Germinal center (tissue), 1 donor: Measurements from ENCODE around the gene IL26.
"Not testable (repeated sequence)": the region's sequence is repeated elsewhere in the genome, so short reads cannot be mapped to it uniquely, and the experiment has no call there.

Experiments used
- DNase-seq: peaks from one replicate; pipeline ENCODE4 v3.0.0; 2012; ENCODE audit warnings: mixed read lengths, low spot score

The IL26 gene

DNA sequence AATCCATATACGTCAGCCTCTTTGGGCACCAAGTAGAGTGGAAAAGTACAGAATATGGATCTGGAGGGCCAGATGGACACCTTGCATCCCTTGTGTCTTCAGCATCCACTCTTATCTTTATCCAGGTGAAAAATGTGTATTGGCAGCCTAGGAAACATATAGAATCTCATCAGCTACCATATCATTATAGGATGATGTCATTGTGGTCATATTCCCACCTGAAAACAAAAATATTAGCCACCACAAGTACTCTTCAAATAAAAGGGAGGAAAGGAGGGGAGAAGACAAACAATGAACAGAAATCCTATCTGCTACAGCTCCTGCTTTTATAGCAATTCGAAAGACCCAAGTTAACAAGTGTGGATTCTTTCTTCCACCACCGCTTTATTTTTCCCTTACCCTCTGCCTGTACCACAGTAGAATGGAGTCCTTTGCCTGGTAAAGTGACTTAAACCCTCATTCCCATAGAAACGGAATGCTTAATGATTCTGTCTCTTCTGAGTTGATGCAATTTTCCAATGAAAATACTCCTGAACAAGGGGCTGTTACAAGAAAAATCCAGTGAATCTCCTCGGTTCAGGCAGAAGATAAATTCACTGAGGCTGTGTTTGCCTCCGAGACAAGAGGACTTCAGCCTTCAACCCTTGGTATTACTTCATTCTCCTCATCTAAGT, 13.8 kb upstream of the IL26 start:
- no peak for DNase-seq

DNA sequence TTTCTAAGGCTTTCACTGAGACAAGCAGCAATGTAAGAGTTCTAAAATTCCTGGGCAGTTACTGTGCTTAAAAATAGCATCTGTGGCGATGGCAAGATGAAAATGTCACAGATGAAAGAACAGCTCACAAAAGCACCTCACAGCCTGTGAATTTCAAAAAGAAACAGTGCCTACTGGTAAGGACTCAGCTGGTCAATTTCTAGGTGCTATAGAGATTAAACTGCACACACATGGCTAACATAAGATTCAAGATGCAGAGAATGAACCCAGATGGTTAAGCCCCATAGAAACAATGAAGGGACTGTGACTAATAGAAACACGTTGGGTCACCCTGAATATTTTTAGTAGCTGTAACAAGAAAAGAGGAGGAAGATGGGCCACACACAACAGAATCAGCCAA, 12.0 kb upstream of the IL26 start:
- DNase-seq: no peak

DNA sequence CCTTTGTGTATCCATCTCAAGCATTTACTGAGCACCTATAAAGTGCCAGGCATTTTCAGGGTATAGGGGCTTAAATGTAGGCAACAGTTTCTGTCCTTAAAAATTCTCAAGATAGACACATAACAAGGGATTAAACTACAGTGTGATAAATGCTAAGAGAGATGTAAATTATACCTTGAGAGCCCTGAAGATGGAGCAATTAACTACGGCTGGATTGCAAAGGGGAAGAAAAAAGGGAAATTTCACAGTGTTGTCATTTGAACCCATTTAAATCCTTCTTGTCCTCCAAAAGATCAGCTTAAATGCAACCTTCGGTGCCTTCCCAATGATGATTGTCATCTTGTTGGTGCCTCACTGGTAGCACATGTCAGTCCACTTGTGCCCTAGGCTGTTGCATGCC, 11.5 kb upstream of the IL26 start:
- no peak for DNase-seq

DNA sequence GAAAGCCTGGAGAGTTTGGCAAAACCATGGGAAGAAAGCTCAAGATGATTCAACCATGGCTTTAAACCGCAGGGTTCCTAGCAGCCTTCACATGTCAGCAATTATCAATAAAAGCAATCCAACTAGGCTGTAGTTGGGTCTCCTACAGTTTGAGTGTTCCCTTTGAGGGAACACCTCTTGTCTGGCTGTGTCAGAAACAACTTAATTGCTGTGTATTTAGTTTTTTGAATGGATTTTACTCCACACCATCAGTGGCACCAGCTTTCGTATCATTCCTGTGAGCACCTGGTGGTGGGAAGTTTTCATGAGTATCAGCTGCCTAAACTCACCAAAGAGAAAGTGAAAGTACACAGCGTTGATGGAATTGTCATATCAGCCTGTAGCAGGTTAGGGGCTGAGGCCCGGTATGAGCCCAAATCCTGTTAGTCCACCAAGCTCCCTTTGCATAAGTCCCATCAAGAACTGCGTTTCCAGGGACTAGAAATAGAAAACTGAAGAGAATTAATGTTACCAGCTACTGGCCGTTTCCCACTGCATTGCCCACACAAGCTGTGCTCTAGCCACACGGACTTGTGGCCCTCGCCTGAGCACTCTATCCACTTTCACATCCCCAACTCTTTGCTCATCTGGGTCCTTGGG, 10.9 kb upstream of the IL26 start:
- peak; percentile 51 for DNase-seq

DNA sequence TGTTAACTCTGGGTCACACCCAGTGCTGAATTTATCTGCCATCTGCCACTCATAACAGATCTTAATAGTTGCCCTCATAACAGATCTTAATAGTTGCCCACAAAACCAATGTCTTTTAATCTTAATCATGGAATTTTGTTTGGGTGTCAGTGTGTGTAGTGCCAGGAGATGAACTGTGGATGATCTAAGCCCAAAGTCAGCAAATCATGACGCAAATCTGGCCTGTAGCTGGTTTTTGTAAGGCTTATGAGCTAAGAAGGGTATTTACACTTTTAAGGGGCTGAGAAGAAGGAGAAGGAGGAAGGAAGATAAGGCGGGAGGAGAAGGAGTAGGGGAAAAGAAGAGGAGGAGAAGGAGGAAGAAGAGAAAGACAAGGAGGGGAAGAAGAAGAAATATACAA, 10.0 kb upstream of the IL26 start:
- DNase-seq: no peak

DNA sequence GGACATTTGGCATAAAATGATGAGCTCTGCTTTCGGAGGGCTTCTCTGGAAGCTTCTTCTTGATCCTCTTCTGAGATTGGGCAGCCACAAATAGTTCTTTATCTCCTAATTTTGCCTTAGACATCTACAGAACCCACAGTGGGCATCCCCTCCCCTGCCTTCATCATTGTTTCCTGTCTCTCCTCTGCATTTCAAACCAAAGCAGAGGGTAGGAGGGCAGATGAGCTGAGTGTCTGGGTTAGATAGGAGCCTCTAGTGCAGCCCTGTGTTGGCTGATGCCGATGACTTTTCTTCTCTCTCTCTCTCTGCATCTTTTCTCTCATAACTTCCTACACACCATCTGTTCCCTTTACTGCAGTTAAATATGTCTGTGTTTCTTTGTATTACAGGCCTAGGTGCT, 8.5 kb upstream of the IL26 start:
- DNase-seq: no peak

DNA sequence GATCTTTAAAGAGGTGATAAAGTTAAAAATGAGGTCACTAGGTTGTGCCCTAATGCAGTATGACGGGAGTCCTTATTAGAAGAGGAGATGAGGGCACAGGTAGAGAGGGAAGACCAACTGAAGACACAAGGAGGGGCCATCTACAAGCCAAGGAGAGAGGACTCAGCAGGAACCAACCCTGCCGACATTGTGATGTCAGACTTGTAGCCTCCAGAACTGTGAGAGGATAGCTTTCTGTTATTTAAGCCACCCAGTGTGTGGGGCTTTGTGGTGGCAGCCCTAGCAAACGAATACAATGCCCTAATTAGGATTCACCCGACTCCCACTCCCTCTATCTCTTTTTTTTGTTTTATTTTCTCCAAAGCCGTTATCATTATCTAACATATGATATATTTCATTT, 7.9 kb upstream of the IL26 start:
- DNase-seq: no peak

DNA sequence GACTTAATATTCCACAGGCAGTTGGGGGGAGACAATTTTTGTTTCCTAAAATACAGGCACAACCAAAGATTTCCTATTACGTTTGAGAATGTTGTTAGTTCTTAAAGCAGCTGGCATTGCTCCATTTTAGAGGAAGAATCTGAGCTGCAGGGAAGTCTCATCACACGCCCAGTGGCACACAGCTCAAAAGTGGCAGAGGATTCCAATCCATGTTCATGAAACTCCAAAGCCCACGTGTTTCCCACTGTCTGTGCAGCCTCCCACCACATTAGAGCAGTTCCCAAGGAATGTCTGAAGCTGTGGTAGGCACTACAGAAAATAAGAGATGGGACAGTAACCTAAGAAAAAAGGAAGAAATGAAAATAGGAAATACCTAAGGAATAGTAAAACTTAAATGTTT, 6.1 kb upstream of the IL26 start:
- DNase-seq: no peak

DNA sequence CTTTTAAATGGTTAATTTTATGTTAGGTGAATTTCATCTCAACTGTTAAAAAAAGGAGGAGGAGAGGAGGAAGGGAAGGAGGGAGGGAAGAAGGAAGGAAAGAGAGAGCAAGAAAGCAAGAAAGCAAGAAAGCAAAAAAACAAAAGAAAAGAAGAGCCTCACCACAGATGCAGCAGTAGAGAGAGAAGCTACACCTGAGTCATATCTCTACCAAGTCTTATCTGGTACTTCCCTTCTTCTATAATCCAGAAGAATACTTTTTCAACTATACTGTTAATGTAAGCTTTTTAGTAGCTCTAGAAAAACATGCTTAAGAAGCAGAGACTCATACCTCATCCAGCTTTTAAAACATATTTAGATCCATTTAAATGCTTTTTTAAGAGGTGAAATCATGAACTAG, 5.6 kb upstream of the IL26 start:
- no peak for DNase-seq

DNA sequence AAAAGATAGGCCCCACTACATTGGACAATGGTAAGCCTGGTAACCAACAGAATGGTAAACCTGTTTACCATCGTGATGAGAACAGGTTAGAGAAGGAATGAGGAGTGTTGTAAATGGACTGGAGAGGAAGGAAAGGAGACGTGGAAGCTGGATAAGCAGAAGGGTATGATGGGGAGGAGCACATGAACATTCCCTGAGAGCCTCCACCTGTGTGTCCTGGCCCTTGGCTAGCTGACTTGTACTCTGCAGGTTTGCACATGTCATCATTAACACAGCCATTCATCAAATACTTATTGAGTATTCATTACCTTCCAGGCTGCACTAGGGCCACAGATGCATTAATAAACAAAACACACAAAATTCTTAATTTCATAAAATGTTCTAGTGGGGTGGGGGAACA, 4.3 kb upstream of the IL26 start:
- no peak for DNase-seq

DNA sequence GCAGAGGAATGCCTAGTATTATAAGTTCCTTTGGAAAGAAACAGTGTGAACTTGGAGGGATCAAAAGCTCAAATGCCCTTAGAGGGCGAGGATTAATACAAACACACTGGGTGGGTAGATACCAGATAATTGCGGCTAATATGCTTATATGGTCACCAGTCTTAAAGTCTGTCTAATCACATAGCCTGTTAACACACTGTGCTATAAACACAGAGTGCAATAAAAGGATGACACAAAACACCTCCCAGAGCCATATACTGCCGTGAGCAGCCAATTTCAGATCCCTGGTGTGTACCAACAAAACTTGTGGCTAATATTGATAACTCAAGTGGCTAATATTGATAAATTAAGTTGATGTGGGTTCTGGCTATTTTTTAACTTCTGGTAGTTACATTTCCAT, 1.7 kb upstream of the IL26 start:
- DNase-seq: no peak

DNA sequence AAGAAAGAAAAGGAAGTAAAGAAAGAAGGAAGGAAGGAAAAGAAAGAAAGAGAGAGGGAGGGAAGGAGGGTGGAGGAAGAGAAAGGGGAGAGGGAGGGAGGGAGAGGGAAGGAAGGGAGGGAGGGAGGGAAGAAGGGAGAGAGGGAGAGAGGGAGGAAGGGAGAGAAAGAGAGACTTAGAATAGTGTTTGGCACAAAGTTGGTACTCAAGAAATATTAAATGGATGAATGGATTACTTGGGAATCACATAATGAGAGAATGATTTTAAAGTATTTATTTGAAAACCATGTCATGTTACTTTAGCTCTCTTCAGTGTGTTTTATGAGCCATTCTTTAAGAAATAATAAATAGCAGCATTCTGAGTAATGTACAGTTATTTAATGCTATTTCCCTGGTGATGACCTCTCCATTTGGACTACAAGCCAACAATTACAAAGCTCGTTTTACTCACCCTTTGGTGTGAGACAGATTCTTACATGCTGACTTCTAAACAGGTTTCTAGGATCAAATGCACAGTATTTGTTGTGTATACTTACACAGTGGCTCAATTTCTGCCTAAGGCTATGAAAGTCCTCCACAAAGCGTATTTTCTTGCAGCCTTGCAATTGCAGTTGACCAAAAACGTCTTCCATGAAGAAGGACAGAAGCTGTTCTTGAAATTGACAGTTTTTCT, 861 bp downstream of the IL26 start:
- no peak for DNase-seq

DNA sequence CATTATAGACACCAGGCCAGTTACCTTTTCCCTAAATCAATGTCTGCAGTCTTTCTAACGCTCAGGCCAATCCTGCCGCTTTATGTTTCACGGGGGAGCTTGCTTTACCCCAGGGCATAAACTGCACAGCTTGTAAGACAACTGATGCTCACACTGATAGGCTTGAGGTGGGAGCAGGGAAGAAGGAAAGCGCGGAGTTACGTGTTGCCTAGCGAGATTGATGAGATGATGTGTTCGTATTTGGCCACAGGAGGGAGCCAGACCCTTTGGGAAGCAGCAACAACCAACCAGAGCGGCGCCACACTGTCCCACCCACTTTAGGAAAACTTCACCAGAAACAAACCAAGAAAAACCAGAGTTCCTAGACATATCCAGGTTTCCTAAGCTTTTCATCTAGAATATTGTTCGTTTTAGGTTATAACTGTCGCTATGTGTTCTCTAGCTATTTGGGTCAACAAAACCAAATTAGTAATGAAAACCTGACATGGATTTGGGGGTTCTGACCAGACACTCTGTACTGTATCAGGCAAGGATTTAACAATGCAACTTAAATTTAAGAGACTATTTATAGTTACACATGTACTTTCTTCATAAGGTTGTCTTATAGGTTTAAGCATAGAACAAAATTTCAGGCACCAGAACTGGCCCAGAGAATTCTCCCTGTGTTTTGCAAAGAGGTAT, 2.4 kb downstream of the IL26 start:
- DNase-seq: peak; percentile 76

DNA sequence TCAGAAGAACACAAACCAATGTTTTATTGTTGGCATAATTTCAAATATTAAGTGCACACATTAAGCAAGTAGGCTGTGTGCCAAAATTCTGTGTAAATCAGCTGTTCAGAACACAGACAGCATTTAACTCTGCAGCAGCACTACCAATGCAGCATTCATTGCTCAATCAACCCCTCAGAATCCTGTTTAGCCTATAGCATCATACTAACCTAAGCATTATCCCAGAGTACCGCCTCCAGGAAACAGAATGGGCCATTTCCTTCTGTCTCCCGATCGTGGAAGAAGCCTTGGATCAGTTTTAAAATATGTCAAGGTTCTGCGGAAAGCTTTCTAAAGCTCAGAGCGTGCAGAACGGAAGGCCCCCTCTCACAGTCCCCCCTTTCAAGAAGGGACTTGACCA, 3.3 kb downstream of the IL26 start:
- no peak for DNase-seq

DNA sequence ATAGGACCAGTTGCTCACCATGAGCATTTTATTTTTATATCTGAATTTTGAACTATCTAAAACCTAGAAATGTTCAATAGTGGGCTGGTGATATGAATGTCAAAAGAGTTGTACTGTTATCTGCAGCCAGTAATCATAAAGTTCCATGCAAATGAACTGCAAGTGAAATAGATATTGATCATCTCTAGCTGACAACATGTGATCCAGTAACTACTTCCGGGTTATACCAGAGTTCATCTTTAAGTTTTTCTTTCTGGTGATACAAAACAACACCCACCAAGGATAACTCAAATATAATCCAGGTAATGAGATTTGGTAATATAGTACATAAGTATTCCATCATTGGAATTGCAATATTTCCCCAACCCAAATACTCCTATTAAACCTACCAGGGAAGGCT, 4.1 kb downstream of the IL26 start:
- DNase-seq: no peak

DNA sequence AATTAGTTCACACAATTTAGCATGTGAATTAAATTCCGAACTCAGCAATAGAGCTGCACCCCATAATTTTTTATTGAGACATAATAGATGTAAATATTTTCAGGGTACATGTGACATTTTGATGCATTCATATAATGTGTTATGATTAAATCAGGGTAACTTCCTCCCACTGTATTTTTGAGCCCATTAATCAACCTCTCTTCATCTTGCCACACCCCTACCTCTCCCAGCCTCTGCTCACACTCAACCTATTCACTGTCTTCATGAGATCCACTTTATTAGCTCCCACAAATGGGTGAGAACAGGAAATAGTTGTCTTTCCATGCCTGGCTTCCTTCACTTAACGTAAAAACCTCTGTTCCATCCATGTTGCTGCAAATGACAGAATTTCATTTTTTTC, 14.7 kb downstream of the IL26 start:
- DNase-seq: no peak

DNA sequence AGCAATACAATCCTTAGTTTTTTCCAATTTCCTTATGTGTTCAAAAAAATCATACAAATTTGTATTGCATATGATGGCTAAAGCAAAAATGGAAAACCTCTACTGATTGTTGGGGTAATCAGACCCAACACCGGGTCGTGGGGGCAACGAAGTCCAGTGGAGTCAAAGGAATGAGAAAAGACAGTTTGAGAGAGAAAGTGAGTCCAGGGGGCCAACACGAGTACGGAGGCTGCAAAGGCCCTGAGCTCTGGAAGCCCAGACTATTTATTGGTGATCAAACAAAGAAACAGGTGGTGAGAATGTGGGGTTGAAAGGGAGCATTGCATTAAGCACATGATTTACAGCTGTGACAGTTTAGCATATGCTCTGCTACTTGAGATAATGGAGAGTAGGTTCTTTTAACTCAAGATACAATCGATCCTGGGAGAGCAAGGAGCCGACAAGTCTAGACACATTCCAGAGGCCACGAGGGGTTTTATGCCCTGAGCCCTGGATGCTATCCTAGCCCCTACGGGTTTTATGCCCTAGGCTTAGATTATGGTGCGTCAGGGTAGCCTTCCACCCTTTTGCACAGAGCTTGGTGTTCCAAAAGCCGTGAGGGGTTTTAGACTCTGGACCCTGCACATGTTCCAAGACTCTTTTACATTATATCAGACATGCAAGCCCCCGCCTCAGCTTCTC, 16.4 kb downstream of the IL26 start:
- DNase-seq: not testable (repeated sequence)

DNA sequence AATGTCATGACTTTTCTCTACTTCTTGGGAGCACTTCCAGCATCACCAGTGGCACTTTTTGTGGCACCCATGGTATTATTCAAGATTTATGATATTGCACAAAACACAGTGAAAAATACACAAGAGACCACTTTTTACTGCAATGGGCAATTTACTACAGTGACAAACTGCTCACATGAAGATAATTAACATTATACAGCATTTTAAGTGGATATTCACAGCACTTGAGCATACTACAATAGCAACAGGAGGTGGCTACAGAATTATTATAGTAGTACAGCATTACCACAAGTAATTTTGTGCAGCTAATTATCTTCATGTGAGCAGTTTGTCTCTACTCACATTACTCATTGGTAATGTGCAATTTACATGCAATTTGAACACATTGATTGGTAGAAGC, 18.3 kb downstream of the IL26 start:
- DNase-seq: no peak

DNA sequence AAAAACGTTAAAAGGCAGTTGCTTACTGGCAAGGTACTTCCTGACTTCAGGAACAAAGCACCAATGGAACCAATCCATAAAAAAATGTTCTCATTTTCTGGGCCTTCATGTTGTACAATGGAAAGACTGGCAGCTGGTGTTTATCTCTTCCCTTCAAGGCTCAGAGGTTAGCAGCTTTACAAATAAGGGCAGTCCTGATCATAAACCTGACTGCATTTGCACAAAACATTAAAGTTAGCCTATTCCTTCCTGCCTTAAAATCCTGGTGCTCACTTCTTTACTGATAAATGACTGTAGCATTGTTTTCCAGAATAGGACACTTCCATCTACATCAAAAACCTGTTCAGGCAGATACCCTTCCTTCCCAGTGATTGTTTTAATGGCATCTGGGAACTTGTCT, 19.2 kb downstream of the IL26 start:
- no peak for DNase-seq

DNA sequence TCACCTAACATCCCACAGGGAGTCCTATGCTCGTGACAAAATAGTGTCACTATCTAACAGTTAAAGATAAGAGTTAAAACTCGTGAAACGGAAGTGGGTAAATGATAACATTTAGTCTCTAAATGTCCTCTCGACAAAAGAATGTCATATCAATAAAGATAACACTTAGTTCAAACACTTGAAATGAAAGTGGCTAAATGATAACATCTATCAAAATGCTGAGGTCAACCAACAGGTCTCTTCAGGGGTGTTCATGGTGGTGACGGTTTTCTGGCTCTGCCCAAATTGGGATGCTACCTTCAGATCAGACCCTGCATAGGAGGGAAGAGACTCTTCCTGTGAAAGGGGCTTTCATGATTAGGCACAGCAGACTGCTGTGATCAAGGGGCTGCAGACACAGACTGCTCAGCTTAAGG, 22.1 kb downstream of the IL26 start:
- DNase-seq: no peak

DNA sequence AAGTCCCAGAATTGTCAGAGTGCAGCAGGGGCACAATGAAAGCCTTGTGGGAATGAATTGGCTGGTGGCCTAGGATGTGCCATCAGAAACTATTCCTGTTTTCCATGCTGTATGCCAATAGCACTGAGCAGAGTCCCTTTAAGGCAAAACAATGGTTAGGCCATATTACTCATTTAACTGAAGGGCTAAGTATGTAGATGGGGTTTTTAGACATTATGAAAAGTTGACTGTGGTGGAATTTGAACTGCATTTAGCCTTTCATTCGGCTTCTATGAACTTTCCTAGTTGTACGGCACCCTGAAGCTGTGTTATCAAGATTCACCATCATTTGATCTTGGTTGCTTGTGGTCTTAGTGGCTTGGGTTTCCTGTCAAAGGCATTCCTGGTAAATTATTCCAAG, 24.8 kb downstream of the IL26 start:
- DNase-seq: no peak

DNA sequence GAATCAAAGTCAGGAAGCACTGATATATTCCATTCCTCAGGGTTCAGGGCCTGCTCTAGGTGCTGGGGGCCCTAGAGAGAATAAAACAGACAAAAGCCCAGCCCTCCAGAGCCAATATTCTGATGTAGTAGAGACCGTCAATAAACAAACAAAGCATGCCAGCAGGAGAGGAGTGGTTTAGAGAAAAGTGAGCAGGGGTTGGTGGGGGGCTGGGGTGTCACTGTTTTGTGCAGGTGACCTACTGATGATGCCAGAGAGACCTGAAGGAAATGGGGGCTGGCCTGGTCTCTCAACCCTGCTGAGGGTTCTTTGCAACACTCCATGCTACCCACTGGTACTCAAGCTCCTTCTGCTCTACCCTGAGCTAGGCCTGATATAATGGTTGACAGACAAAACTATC, 26.5 kb downstream of the IL26 start:
- no peak for DNase-seq
